OCI-LY1 (cell line): Measurements from ENCODE around the gene NUMA1.

Experiments used
- H2AFZ ChIP-seq: fragments of 200-600 bp; sonication (generic), shearing (Covaris generic); 2 replicates; pipeline ENCODE4 v1.6.0; 2014; ENCODE audit warnings: antibody characterized with exemption, mild to moderate bottlenecking, low read length
- H3F3A ChIP-seq: fragments of 200-600 bp; sonication (generic), shearing (Covaris generic); 2 replicates; pipeline ENCODE4 v1.6.0; 2014; ENCODE audit warnings: mild to moderate bottlenecking, antibody characterized with exemption, low read length, moderate library complexity; ENCODE audit not compliant: insufficient read depth
- H3K27ac ChIP-seq: fragments of 200-600 bp; sonication (generic); 2 replicates; pipeline ENCODE4 v1.5.1; 2014; ENCODE audit warnings: low read length, mixed run types, mild to moderate bottlenecking, low read depth; ENCODE audit not compliant: poor library complexity, severe bottlenecking
- H3K27me3 ChIP-seq: fragments of 200-600 bp; sonication (generic); 2 replicates; pipeline ENCODE4 v1.6.0; 2014; ENCODE audit warnings: antibody characterized with exemption, mild to moderate bottlenecking, low read length, moderate library complexity; ENCODE audit not compliant: insufficient read depth
- H3K36me3 ChIP-seq: fragments of 200-600 bp; sonication (generic); 2 replicates; pipeline ENCODE4 v1.6.1; 2014; ENCODE audit warnings: mild to moderate bottlenecking, antibody characterized with exemption, low read length, moderate library complexity, mixed read lengths; ENCODE audit not compliant: insufficient read depth
- H3K4me1 ChIP-seq: fragments of 200-600 bp; sonication (generic); 2 replicates; pipeline ENCODE4 v1.5.1; 2014; ENCODE audit warnings: mild to moderate bottlenecking, low read length, moderate library complexity; ENCODE audit not compliant: insufficient read depth, severe bottlenecking
- H3K4me2 ChIP-seq: fragments of 200-600 bp; sonication (generic), shearing (Covaris generic); 2 replicates; pipeline ENCODE4 v1.6.1; 2014; ENCODE audit warnings: low read length
- H3K4me3 ChIP-seq: fragments of 200-600 bp; sonication (generic); 2 replicates; pipeline ENCODE4 v1.5.1; 2014; ENCODE audit warnings: low read length, low read depth, mild to moderate bottlenecking, mixed read lengths; ENCODE audit not compliant: poor library complexity, severe bottlenecking
- H3K79me2 ChIP-seq: fragments of 200-600 bp; shearing (Covaris generic); 2 replicates; pipeline ENCODE4 v1.6.1; 2016; ENCODE audit warnings: mixed run types, low read length, mixed read lengths; ENCODE audit not compliant: insufficient read depth
- H3K9ac ChIP-seq: fragments of 200-600 bp; sonication (generic), shearing (Covaris generic); 2 replicates; pipeline ENCODE4 v1.6.1; 2014; ENCODE audit warnings: mild to moderate bottlenecking, low read length, mixed read lengths
- H3K9me2 ChIP-seq: fragments of 200-600 bp; sonication (generic), shearing (Covaris generic); 2 replicates; pipeline ENCODE4 v1.6.1; 2014; ENCODE audit warnings: low read depth, mild to moderate bottlenecking, low read length, mixed read lengths
- H3K9me3 ChIP-seq: fragments of 200-600 bp; shearing (Covaris generic); 2 replicates; pipeline ENCODE4 v1.6.1; 2014; ENCODE audit warnings: low read length, mixed read lengths
- H4K20me1 ChIP-seq: fragments of 200-600 bp; sonication (generic), shearing (Covaris generic); 2 replicates; pipeline ENCODE4 v1.6.0; 2016; ENCODE audit warnings: mild to moderate bottlenecking, low read length; ENCODE audit not compliant: insufficient read depth
- CTCF ChIP-seq: fragments of 200-600 bp; sonication (generic), shearing (Covaris generic); IDR thresholded peaks from 2 replicates; pipeline ENCODE4 v1.5.1; 2017; ENCODE audit warnings: mild to moderate bottlenecking, antibody characterized with exemption, low read length, moderate library complexity, mixed read lengths
- EZH2 ChIP-seq: fragments of 200-600 bp; sonication (generic), shearing (Covaris generic); IDR thresholded peaks from 2 replicates; pipeline ENCODE4 v1.8.0; 2017; ENCODE audit warnings: borderline replicate concordance, mixed run types, mild to moderate bottlenecking, antibody characterized with exemption, low read length, moderate library complexity, mixed read lengths

Gene NUMA1

GRCh38 chr11:72084076-72084475 lies 3.7 kb upstream of the NUMA1 start:
- H3K27me3 ChIP-seq = no peaks in the 10 kb centered on the region
- peaks cover 15% of the 10 kb centered on the region for H3K4me1 ChIP-seq
- no peak overlapping the region for H3K27ac ChIP-seq
- H2AFZ ChIP-seq = no peak overlapping the region
- peaks cover 9% of the 10 kb centered on the region; the same call in 1 of the 2 replicates for H3K36me3 ChIP-seq
- no peaks in the 10 kb centered on the region for H3F3A ChIP-seq
- no peaks in the 10 kb centered on the region for H3K9me2 ChIP-seq
- H3K4me2 ChIP-seq = no peak overlapping the region
- no peak overlapping the region for H3K9ac ChIP-seq
- H4K20me1 ChIP-seq = no peaks in the 10 kb centered on the region
- no peak for TF ChIP-seq EZH2
- TF ChIP-seq CTCF = no peak
- no peak overlapping the region for H3K4me3 ChIP-seq
- no peaks in the 10 kb centered on the region for H3K9me3 ChIP-seq
- peaks cover 9% of the 10 kb centered on the region for H3K79me2 ChIP-seq

GRCh38 chr11:72083414-72083813 lies 3.1 kb upstream of the NUMA1 start:
- Histone ChIP-seq H3K9me2 (no peaks in the 10 kb centered on the region), H3K79me2 (peaks cover 16% of the 10 kb centered on the region), H3K4me1 (peaks cover 22% of the 10 kb centered on the region), H3F3A (no peaks in the 10 kb centered on the region), H2AFZ (no peak overlapping the region), H3K27ac (no peak overlapping the region), H4K20me1 (no peaks in the 10 kb centered on the region), H3K9ac (no peak overlapping the region), H3K27me3 (no peaks in the 10 kb centered on the region), H3K9me3 (no peaks in the 10 kb centered on the region), H3K36me3 (peaks cover 7% of the 10 kb centered on the region; the same call in 1 of the 2 replicates), H3K4me3 (no peak overlapping the region), H3K4me2 (no peak overlapping the region)
- TF ChIP-seq EZH2 = no peak
- TF ChIP-seq CTCF = no peak

GRCh38 chr11:72081821-72082453 lies 1.6 kb upstream of the NUMA1 start:
- Histone ChIP-seq H3K4me2 (peak overlapping the region; percentile 68), H3K79me2 (peaks cover 30% of the 10 kb centered on the region), H3K27me3 (no peaks in the 10 kb centered on the region), H3K9me3 (no peaks in the 10 kb centered on the region), H3F3A (no peaks in the 10 kb centered on the region), H3K4me1 (peaks cover 35% of the 10 kb centered on the region), H3K9ac (peak overlapping the region; percentile 64; the same call in 1 of the 2 replicates), H3K4me3 (peak overlapping the region; percentile 83), H3K36me3 (no peaks in the 10 kb centered on the region), H2AFZ (no peak overlapping the region), H4K20me1 (no peaks in the 10 kb centered on the region), H3K27ac (peak overlapping the region; percentile 44), H3K9me2 (no peaks in the 10 kb centered on the region)
- no peak for TF ChIP-seq CTCF
- no peak for TF ChIP-seq EZH2
